GM12878 (cell line): ENCODE measurements around the gene RHBDF2. TPM values are rescaled to one million over a fixed set of nuclear protein-coding genes. Genes with fewer than 3 reads are reported as not detected.
"Not testable (repeated sequence)": the region's sequence is repeated elsewhere in the genome, so short reads cannot be mapped to it uniquely, and the experiment has no call there.

Experiments used
- ATAC-seq: fragments of 200-7000 bp; cut with Tn5 transposase; 3 replicates; pipeline ENCODE4 v1.9.1; 2020; ENCODE audit warnings: mild to moderate bottlenecking, moderate library complexity
- BruUV-seq: library from RNA; stranded (reverse); fragments of 400-500 nt; replicated peaks from 2 replicates; lab custom pipeline; 2021; lab: Mats Ljungman, UMichigan
- CTCF ChIA-PET: fragments of 300-600 bp; sonication (Branson Sonifier 250); formaldehyde crosslinking; extraction: SDS; loops from one replicate; lab custom pipeline; 2021; ENCODE audit warnings: inconsistent platforms; lab: Yijun Ruan, JAX
- POLR2A ChIA-PET: fragments of 350-600 bp; formaldehyde crosslinking; extraction: SDS; loops from one replicate; lab custom pipeline; 2021; ENCODE audit warnings: inconsistent platforms; lab: Charles Lee
- RAD21 ChIA-PET: fragments of 300-600 bp; sonication (Branson Sonifier 250); formaldehyde crosslinking; loops from one replicate; lab custom pipeline; 2023; ENCODE audit warnings: antibody characterized with exemption; ENCODE audit not compliant: unreplicated experiment; lab: Charles Lee
- SMC1A ChIA-PET: fragments of 300-600 bp; sonication (Branson Sonifier 250); formaldehyde crosslinking; loops from one replicate; lab custom pipeline; 2023; ENCODE audit not compliant: unreplicated experiment, uncharacterized antibody; lab: Charles Lee
- DNase-seq: peaks from one replicate; pipeline ENCODE4 v3.0.0-alpha.2; 2011; ENCODE audit warnings: low read depth, low spot score
- FAIRE-seq: peaks from 3 replicates; lab custom pipeline; 2011; peaks lifted over from hg19 to GRCh38; lab: Jason Lieb, UNC
- H2AFZ ChIP-seq: 2 replicates; pipeline ENCODE4 v1.6.0; 2011; ENCODE audit warnings: low read depth, low read length, control low read depth; ENCODE audit not compliant: control insufficient read depth
- H3K27ac ChIP-seq: 2 replicates; pipeline ENCODE4 v1.5.1; 2011; ENCODE audit warnings: control low read depth; ENCODE audit not compliant: control insufficient read depth, insufficient read depth
- H3K27me3 ChIP-seq, 2 experiments: replicated peaks in 1 of 2; 2 replicates each; pipeline versions ENCODE4 v1.6.0 to v1.6.1; 2011; ENCODE audit warnings: low read length in 1 of 2; ENCODE audit not compliant: control insufficient read depth in 2 of 2, insufficient read depth in 2 of 2
- H3K36me3 ChIP-seq, 2 experiments: 2 replicates each; pipeline ENCODE4 v1.5.1; 2011; ENCODE audit warnings: low read length in 1 of 2; ENCODE audit not compliant: control insufficient read depth in 2 of 2, insufficient read depth in 2 of 2
- H3K4me1 ChIP-seq: 2 replicates; pipeline ENCODE4 v1.6.1; 2011; ENCODE audit warnings: mild to moderate bottlenecking, low read length, moderate library complexity, mixed read lengths; ENCODE audit not compliant: control insufficient read depth, insufficient read depth
- H3K4me2 ChIP-seq: 2 replicates; pipeline ENCODE4 v1.6.0; 2011; ENCODE audit warnings: control low read depth; ENCODE audit not compliant: control insufficient read depth, insufficient read depth
- H3K4me3 ChIP-seq: fragments of 200-600 bp; sonication (generic); 2 replicates; pipeline ENCODE4 v1.5.1; 2016
- H3K79me2 ChIP-seq: 2 replicates; pipeline ENCODE4 v1.6.0; 2011; ENCODE audit warnings: low read length; ENCODE audit not compliant: control insufficient read depth, insufficient read depth
- H3K9ac ChIP-seq: 2 replicates; pipeline ENCODE4 v1.8.0; 2011; ENCODE audit warnings: low read length, control low read depth, mixed read lengths; ENCODE audit not compliant: control insufficient read depth, insufficient read depth
- H3K9me3 ChIP-seq: replicated peaks from 3 replicates; pipeline ENCODE4 v1.5.1; 2011; ENCODE audit warnings: mild to moderate bottlenecking, low read length; ENCODE audit not compliant: control insufficient read depth, insufficient read depth
- H4K20me1 ChIP-seq: 2 replicates; pipeline ENCODE4 v1.6.0; 2011; ENCODE audit not compliant: control insufficient read depth, insufficient read depth
- HDGF ChIP-seq: fragments of 450-650 bp; IDR thresholded peaks from 2 replicates; pipeline ENCODE4 v1.6.1; 2016; ENCODE audit warnings: antibody characterized with exemption
- NRF1 ChIP-seq: conservative IDR thresholded peaks from 2 replicates; pipeline ENCODE4 v1.6.1; 2011; ENCODE audit warnings: mild to moderate bottlenecking, low read depth, low read length, improper control_type of control experiment
- PML ChIP-seq: IDR thresholded peaks from 2 replicates; pipeline ENCODE4 v1.6.1; 2012; ENCODE audit warnings: low read length, inconsistent platforms
- RAD21 ChIP-seq: IDR thresholded peaks from 2 replicates; pipeline ENCODE4 v1.6.1; 2011; ENCODE audit warnings: mild to moderate bottlenecking, low read depth, low read length, moderate library complexity; ENCODE audit not compliant: insufficient read depth
- SMARCA5 ChIP-seq: fragments of 450-650 bp; IDR thresholded peaks from 2 replicates; pipeline ENCODE4 v1.6.1; 2017; ENCODE audit warnings: mild to moderate bottlenecking
- ZBED1 ChIP-seq: IDR thresholded peaks from 2 replicates; pipeline ENCODE4 v1.6.1; 2016; ENCODE audit warnings: borderline replicate concordance
- WGBS: methylation state at CpG from one replicate; pipeline ENCODE4 v1.1.6; 2016; ENCODE audit warnings: low lambda C conversion rate; ENCODE audit not compliant: insufficient replicate concordance, insufficient coverage; ENCODE audit errors: missing lambda C conversion rate; 5-methylcytosine and 5-hydroxymethylcytosine counted together
- in situ Hi-C: fragments of 300-500 bp; cut with MboI; formaldehyde crosslinking; loops from 9 replicates; pipeline ENCODE4 v1.14.3; 2018; ENCODE audit warnings: mixed read lengths
- intact Hi-C: fragments of 100-400 bp; cut with micrococcal nuclease; formaldehyde crosslinking; loops from one replicate; pipeline ENCODE4 v1.14.2; 2022; ENCODE audit not compliant: unreplicated experiment
- polyA plus RNA-seq, 11 experiments: library from polyadenylated mRNA; depleted of rRNA in 4 of 11; unstranded in 6 of 11; stranded (reverse) in 5 of 11; fragments of >200 nt; fragmentation: Nextera tagmentation in 4 of 11; fragmentation: Illumina TruSeq in 1 of 11; extraction: Ambion mirVana in 4 of 11; extraction: Trizol in 1 of 11; gene quantifications; 1 replicate in 1 of 11; 2 replicates in 10 of 11; pipeline versions ENCODE4 v1.2.1 to v1.2.3, GENCODE V29; 2011 to 2016; ENCODE audit warnings: inconsistent platforms in 2 of 11, missing spikeins in 2 of 11, low read depth in 1 of 11
- total RNA-seq, 4 experiments: library from RNA; depleted of rRNA in 3 of 4; stranded (reverse); fragments of >200 nt in 3 of 4; fragmentation: Illumina TruSeq in 1 of 4; extraction: Trizol in 1 of 4; gene quantifications; 2 replicates each; pipeline versions ENCODE4 v1.2.1 to v1.2.3, GENCODE V29; 2013 to 2021

Gene RHBDF2
- total and polyA plus RNA-seq, 10 of the 15 experiments (the other 5 are each of a cell fraction or from before 2014, with no cell fraction given): 0.97 to 43.0 (median 18.7) TPM

GRCh38 chr17:76510831-76511244 is 9.6 kb upstream of the RHBDF2 start:
- ChIA-PET SMC1A (interaction anchor here (1.0 to 2.7 kb wide), 4 partner anchors 44 to 97 kb away, joined by 3 to 10 read pairs (median 4); partner anchors contain the start of gene AANAT), POLR2A (interaction anchor here (0.6 kb wide), 1 partner anchor 212 kb away, joined by 3 read pairs; no protein-coding TSS in a partner anchor), RAD21 (interaction anchor here (0.6 to 1.1 kb wide), 4 partner anchors 11 to 52 kb away, joined by 3 to 5 read pairs (median 4); no protein-coding TSS in a partner anchor)
- Histone ChIP-seq H3K4me2 (no peak overlapping the region), H3K9ac (no peak overlapping the region), H3K79me2 (no peaks in the 10 kb centered on the region), H3K27me3 (no peaks in the 10 kb centered on the region; a peak in 1 of 4 replicates), H3K9me3 (no peaks in the 10 kb centered on the region), H3K27ac (no peak overlapping the region)
- no peak for DNase-seq
- WGBS: 35% methylated on average over 9 of the region's 9 CpGs
- BruUV-seq: no TSS peak
- TF ChIP-seq SMARCA5 (no peak), NRF1 (no peak), ZBED1 (no peak), HDGF (no peak), RAD21 (no peak), PML (no peak)
- TF ChIP-seq, all 136 proteins: peak for 0
- Histone ChIP-seq H2AFZ (no peak overlapping the region), H3K4me1 (peaks cover 17% of the 10 kb centered on the region), H4K20me1 (no peaks in the 10 kb centered on the region), H3K4me3 (no peak overlapping the region), H3K36me3 (no peaks in the 10 kb centered on the region)
- in situ Hi-C loops: no loop called here
- intact Hi-C loops: no loop called here
- FAIRE-seq (no peak), ATAC-seq (no peak)
- CTCF ChIA-PET: interaction anchor here (0.8 to 7.8 kb wide), 7 partner anchors 31 to 126 kb away, joined by 3 to 65 read pairs (median 3); partner anchors contain the start of genes AANAT, SPHK1 and UBE2O

DNA sequence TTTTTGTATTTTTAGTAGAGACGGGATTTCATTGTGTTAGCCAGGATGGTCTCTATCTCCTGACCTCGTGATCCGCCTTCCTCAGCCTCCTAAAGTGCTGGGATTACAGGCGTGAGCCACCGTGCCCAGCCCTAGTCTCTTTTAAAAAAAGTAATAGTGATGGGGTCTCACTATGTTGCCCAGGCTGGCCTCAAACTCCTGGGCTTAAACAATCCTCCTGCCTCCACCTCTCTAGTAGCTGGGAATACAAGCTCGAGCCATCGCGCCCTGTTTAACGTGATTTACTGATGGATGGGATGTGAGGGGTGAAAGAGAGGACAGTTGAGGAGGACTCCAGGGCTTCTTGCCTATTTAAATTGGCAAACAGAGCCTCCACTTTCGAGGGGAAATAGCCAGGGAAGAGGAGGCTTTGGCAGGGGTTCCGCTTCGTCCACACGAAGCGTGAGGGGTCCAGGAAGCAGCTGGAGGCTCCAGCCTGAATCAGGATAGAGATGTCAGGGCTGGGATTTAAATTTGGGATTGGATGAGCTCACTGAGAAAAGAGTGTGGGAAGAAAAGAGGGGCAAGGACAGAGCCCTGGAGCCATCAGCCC is 7.3 kb upstream of the RHBDF2 start:
- BruUV-seq, H2AFZ ChIP-seq, H3K27me3 ChIP-seq, H3K9ac ChIP-seq, H3K9me3 ChIP-seq, DNase-seq, H3K79me2 ChIP-seq, H4K20me1 ChIP-seq, H3K4me2 ChIP-seq, ATAC-seq, H3K4me3 ChIP-seq, H3K27ac ChIP-seq, intact Hi-C loops, FAIRE-seq, H3K36me3 ChIP-seq, H3K4me1 ChIP-seq: not testable (repeated sequence)
- RAD21 ChIA-PET: interaction anchor here (0.6 to 5.4 kb wide), 6 partner anchors 12 to 139 kb away, joined by 3 to 37 read pairs (median 4); partner anchors contain the start of gene AANAT
- CTCF ChIA-PET: interaction anchor here (0.8 to 8.9 kb wide), 15 partner anchors 11 to 155 kb away, joined by 3 to 186 read pairs (median 8); partner anchors contain the start of genes AANAT, PRPSAP1 and UBE2O
- 59% methylated on average over 14 of the region's 14 CpGs for WGBS
- in situ Hi-C loops: loop anchor here (5.0 kb wide), 3 partner anchors 41 to 206 kb away; partner anchors contain the start of gene AANAT
- POLR2A ChIA-PET: interaction anchor here (1.7 kb wide), 1 partner anchor 50 kb away, joined by 5 read pairs; no protein-coding TSS in a partner anchor
- SMC1A ChIA-PET: interaction anchor here (1.4 to 3.2 kb wide), 6 partner anchors 10 to 51 kb away, joined by 4 to 35 read pairs (median 6); partner anchors contain the start of gene AANAT
